ENCODE results near the gene BRD4.
A peak's percentile ranks its signal among the peaks of the same experiment; 100 is the strongest.

Gene BRD4

DNA sequence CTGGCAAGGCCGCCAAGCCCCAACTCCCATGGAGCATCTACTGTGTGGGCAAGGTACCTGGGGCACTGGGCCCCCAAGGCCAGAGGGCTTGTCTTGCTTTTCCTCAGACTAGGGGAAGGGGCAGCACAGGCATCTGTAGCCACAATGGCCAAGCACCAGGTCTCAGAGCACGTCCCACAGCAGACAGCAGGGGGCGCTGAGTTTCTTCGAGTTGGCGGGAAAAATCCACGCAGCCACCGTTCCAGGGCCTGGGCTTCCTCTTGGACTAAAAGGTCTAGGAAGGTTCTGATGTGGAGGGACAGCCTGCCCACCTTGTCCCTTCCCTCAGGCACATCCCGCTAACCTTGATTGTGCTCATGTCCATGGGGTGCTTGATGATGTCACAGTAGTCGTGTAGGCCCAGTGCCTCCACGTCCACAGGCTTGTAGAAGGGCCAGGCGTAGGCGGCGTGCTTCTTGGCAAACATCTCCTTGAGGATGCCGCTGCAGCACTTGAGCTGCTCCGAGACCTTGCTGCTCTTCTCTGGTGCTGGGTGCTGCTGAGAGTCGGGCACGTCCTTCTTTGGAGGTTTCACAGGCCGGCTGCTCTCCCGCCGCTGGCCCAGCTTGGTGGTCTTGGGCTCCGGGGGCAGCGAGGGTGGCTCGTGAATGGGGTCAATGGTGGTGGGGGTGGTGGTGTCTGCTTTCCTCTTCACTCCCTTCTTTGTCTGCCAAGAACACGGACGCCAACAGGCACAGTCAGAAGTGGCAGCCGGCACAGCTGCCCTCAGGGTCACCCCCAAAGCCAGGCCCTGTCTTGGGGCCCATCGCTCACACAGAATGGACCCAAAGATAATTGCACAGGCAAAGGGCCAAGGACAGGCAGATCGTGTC, 68.0 kb downstream of the BRD4 start:
- DNase-seq = peak in 1 of 2 experiments; percentile 21

DNA sequence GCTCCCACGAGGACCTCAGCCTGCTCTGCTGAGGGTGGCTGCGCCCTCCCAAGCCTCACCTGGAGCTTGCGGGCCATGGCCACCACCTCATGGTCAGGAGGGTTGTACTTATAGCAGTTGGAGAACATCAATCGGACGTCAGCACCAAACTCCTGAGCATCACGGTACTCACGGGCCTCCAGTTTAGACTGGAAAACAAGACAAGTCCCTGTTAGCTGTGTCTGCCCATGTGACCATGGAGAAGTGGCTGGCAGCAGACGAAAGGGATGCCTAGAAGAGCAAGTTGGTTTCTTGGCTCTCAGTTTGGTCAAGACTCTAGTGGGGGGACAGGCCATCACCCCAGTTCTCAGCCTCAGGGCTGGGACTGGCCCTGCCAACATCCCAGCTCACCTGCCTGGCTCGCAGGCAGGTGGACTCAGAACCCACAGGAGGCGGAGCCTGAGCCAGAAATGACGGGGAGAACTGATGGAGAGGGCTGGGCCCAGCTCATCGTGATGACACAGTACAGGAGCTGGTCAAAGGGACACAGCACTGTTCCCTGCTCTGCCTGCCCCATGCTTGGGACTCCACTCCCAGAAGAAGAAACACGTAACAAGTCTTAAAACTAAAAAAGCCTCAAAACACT, 68.9 kb downstream of the BRD4 start:
- no peak for DNase-seq

DNA sequence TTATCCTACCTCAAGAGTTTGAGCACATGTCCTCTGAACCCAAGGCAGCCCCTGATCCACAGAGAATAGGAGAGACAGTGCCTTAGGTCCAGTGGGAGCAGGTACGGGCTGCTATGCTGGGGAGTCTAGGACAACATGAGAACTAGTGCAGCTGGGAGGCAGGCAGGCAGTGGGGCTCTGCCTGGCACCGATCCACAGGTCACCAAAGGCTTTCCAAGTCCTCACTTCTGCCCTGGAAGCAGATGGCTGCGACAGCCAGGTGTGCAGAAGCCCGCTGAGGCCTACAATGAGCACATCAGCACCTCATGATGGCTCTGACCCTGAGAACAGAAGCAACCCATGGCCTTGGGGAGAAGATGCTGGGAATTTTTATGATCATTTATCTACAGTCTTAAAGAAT, 70.3 kb downstream of the BRD4 start:
- DNase-seq = no peak

DNA sequence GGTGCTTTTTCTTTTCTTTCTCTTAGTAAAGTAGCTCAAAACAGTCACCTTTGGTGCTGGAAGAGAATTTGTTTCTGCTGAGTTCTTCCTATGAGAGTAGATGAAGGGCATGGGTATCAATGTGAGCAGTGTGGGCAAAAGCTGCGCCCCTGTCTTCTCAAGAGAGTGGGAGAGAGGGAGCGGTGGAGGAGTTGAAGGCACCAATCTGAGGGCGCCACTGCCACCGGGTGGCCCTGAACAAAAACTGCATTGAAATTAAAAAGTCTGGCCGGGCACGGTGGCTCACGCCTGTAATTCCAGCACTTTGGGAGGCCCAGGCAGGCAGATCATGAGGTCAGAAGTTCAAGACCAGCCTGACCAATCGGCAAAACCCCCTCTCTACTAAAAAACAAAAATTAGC, 71.4 kb downstream of the BRD4 start:
- DNase-seq = no peak

DNA sequence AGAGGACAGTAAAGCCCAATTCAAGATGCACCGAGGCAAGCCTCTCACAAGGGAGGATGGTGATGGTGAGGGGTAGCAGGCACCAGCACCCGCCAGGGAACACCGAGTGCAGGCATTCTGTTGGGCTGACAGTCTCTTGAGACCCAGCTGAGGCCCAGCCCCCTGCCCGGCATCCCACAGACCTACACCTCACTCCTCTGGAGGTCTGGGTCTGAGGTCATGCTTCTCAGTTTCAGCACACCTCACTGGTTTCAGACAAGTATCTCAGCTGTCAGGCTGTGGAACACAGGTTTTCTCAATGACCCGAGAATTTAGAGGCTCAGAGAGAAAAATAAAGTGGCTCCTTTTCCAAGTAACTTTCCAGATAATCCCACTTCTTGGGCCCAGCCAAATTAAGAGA, 72.4 kb downstream of the BRD4 start:
- DNase-seq = no peak

DNA sequence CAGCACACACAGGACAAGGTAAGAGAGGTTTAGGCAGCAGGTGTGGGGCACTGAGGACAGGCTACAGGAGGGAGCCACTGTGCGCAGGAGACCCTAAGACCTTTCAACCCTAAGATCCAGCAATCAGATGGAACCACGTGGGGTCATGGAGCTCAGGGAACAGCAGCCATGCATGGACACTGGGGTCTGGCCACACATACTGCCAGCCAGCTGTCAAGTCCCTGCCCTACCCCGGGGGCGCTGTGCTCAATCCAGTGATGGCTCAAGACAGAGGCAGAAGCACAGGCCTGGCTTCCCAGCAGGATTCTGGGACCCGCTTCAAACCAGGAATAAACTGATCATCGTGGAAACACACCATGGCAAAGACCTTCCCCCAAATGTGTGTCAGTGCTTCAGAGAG, 74.6 kb downstream of the BRD4 start:
- no peak for DNase-seq

DNA sequence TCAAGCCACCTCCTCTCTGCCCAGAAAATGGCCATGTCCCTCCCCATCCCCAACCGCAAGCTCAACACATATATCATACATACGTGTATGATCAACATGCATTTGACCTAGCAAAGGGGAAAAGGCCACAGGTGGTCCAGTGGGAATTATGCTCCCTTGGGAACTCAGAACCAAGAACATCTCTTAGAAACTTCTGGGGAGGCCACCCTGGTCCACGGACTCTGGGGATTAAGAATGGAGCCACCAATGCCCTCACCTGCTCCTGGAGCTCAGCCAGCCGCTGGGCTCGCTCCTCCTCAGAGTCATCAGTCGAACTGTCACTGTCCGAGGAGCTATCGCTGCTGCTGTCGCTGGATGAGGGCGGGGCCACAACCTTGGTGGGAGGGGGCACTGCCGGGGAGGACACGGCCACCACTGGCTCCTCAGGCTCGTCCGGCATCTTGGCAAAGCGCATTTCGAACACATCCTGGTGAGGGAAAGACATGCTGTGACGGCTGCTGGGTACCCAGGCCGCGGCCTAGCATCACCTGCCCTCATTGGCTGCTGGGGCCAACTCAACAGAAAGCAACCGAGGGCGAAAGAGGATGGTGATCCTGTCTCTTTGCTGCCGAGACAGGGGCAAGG, 75.5 kb downstream of the BRD4 start:
- DNase-seq = no peak

DNA sequence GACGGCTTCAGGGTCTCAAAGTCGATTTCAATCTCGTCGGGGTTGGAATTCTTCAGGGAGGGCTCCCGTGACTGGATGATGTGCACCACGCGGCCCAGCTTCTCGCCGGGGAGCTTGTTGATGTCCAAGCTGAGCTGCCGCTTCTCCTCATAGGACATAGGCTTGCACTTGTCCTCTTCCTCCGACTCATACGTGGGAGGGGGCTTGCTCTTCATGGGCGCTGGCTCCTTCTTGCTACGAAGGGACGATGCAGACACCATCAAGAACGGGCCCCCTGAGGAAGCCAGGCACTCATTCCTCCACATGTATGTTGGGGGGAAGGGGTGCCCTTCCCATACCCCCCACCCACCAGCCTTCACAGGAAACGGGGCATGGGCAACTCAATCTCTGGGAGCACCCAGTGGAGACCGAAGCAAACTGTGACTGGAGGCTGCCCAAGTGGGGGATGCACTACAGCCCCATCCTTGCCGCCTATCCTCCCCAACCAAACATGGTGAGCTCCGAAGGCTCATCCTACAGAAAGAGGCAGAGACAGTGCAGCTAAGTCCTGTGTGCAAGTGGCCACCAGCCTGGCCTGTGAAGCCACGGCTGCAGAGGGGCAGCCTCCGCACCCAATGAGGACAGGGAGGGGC, 76.9 kb downstream of the BRD4 start:
- no peak for DNase-seq

DNA sequence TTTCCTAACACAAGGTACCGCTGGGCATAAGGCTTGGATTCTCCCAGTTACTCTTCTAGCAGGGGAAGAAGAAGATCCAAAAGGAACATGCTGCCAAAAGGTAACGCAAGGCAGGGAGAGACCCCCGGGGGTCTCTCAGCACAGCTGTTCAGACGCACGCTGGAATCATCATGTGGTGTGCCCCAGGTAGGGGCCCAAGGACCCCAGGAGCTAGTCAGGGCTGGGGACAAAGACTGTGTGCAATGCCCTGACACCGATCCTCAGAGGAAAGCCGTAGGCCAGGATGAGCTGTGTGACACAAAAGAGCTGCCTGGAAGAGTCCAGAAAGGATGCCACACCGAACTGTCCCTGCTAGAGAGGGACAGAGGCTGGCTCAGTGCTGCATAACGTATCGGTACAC, 77.8 kb downstream of the BRD4 start:
- no peak for DNase-seq

DNA sequence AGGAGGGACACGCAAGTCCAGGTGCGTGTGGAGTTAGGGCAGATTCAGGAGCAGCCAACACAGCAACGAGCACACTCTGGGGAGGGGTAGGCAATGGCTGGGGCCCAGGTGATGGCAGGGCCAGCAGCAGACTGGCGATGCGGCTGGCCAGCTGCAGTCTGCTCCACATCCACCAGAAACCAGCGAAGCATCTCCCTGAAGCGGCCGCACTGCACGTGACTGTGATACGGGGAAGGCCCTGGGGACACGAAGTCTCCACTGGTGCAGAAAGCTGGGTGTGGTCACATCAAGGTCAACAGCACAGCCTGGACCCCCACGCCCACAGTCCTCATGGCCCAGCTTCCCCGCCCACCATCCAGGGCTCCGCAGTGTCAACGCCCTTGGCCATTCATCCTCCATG, 78.8 kb downstream of the BRD4 start:
- no peak for DNase-seq

DNA sequence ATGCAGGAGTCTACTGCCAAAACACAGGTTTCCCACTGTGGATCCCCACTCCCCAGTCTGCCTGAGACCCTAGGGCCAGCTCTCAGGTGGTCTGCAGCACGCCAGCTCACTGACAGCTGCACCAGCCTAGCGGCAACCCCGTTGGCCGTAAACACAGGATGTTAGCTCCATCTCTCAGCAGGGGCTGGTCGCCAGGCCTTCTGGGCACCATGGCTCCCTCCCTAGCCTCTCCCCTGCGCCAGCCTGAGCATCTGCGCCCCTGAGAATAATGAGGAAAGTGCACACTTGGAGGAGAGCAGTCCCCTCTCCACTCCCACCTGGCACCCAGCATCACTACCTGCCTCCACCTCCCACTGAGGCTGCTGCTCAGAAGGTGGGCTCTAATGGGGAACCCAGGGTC, 79.3 kb downstream of the BRD4 start:
- DNase-seq = no peak

DNA sequence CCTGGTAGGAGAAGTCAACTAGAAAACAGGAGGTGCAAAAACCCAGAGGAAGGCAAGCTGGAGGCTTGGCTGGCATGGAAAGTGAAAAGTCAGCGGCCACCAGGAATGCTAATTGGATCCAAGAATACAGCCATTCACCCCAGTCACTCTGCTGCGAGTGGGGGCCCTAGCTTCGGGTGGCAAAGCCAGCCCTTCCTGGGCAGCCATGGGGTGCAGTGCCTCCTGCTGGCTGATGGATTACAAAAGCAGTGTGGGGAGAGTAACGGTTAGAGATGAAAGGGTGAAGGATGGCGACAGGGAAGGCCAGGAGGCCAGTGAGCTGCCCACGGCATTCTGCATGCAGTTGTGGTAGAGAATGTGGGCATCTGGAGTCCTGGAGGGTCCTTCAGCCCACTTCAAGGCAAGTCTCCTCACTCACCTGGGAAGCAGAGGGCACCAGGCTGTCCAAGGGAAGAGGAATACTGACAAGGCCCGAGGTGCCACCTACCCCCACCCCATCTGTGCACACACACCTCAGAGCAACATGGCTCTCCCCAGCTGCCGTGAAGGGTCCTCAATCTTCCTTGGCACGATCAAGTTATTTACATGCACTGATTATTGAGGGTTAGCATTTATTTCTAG, 79.8 kb downstream of the BRD4 start:
- DNase-seq = no peak

DNA sequence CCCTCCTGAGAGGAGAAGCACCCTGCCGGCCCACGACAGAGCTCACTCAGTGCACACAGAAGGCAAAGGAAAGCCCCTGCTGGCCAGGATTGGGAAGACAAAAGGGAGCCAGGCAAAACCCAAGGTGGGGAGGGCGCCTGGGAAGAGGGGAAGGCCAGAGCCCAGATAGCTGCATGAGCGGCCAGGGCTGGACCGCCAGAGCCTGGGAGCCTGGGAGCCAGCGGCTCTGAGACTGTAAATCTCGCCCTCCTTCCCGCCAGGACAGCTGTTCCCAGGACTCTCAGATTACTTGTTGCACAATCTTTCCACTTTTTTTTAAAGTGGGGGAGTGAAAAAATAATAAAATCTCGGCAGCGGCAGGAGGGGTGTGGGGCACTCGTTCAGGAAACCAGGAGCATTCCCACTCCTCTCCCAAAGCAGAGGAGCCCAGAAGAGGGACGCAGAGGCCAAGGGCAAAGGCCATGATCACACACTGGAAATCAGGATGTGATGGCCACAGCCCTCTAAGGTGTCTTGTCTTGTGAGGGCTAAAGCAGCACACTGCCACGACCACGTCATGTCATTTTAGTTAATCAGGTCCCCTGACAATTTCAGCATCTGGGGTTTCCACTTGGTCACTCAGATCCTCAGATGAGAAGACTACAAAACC, 80.5 kb downstream of the BRD4 start:
- no peak for DNase-seq

DNA sequence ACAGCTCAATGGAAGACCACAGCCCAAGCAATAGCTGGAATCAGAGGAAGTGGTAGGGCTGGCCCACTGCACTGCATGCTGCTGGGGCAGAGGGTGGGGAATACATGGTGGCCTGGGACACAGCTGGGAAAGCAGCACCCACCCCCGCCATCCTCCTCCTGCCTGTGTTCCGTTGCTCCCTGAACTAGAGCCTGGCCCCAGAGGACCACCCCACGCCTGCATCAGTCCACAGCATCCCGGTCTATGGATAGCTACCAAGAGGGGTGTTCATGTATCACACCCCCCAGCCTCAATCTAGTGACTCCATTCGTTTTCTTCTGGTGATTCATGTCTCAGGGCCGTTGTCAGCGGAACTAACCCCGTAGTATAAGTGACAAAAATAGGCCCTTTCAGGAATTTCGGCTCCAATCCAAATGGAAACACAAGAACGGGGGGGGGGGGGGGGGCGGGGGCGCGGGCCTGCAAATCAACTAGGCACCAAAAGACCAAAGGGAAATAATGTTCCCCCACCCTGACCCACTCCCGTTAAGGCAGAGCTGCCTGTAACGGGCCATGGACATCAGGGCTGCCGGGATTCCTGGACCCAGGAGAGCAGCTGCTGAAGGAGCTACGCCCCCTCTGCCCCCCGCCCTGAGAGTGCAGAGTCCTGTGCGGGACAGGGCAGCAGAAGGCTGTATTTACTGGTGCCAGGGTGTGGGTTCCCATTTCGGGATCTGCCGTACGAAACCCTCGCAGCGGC, 81.2 kb downstream of the BRD4 start:
- DNase-seq = no peak

DNA sequence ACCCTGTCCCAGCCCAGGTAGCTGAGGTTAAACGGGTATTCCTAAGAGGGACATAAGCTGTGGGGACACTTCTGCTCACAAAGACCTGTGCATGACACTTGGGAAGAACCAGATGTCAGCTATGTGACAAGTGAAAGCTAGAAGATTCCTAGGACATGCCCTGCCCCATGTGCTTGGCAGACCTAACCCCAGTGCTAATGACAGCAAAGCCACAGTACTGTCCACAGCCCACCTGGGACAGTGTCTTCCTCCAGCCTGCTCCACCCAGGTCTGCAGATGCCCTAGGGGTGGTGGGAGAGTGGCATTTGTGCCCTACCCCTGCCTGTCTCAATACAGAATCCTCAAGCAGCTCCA, 81.7 kb downstream of the BRD4 start:
- no peak for DNase-seq

DNA sequence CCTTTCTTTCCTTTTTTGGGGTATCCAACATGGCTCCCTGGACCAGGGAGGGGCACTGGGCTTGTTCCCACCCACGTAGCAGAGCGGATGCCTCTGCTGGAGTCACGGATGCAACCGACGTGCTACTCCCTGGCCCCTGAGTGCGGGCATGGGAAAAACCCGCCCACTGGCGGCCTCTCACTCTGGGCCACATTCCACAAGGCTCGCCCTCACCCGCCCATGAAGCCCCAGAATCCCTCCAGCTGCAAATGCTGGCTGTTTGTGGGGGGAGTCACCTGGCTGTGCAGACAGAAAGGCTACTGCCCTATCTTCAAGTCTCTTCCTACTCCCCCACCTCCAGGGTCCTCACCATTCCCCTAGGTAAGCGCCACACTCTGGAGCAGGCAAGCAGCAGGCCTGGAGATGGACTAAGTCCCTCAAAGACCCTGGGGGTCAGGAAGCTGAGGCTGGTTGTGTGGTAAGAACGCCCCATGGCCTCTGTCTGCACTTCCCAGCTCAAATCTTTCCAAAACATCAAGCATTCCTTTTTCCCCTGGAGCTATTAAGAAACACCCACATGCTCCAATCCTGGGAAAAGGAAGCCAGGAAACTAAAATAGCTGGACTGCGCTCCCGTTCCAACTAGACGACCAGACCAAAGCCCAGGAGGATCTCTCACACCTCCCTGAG, 82.2 kb downstream of the BRD4 start:
- no peak for DNase-seq

DNA sequence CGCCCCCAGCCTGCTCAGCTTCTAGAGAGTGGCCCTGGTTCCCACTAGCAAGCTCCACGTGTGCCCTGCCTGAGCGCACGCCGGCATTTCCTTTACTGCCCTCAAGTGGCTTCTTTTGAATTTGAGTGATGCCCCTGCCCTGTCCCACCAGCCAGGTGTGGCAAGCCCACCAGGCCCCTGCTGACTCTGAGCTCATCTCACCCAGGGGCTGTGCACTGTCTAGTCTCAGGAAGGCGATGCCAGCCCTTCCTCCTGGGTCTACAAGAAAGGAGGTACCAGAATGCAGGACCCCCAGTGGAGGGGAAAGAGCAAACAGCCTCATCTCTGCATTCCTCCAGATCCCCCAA, 82.8 kb downstream of the BRD4 start:
- DNase-seq = no peak

DNA sequence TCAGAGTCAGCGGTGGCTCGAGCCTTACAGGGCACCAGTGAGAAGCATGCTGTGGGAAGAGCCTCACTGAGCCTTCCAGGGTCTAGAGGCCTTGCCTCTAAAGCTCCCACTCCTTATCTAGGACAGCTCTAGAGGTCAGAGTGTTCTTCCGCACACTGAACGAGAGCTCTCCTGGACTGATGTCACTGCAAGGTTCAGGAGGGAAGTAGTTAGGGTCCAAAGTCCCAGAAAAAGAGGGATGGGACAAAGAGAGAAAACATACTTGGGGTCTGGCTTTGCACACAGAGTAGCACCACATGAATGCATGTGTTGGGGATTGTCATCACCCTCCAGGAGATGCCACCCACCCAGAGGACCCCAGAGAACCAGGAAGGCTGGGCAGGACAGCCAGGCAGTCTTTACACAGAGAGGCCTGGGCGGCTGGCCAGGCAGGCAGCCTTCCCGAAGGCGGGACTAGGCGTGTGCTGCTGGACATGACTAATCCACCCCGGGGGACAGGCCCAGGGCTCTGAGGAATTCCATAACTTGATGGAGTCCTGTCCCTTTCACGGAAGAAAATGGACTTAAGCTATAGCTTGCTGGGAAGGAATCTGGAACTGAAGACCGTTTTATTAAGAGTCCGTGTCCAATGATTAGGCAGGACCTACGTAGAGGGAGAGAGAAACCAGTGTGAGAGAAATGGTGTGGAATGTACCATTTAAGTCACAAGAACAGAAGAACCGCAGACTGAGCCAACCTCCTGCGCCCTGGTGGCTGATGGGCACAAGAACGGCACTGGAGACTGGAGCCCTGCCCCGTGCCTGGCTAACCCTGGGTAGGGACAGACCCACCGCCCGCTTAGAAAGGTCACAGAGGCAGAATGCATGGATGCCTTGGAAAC, 83.5 kb downstream of the BRD4 start:
- no peak for DNase-seq

DNA sequence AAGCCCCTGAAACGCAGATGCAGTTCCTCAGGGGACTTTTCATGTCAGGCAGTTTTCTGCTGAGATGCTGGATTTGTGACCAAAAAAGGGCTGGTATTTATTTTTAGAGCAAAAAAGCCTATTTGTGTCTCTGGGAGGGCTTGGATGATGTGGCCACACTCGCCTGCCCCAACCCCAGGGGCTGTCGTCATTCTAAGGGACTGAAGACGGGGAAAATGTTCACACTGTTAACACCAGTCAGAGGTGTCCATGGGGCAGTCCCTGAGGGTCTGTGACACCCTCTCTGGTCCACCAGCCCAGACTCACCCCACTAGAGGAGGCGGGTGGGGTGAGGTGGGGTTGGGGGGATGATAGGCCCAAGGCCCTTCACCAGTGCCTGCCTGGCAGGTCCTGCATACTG, 84.2 kb downstream of the BRD4 start:
- DNase-seq = no peak
